GM18909 (cell line): ENCODE measurements around the gene TMEFF2.

ENCODE experiments used
- ATAC-seq: cut with Tn5 transposase; IDR thresholded peaks from one replicate; pipeline ENCODE4 v1.9.1; 2021; ENCODE audit warnings: mild to moderate bottlenecking; ENCODE audit not compliant: unreplicated experiment, poor library complexity

The TMEFF2 gene

DNA sequence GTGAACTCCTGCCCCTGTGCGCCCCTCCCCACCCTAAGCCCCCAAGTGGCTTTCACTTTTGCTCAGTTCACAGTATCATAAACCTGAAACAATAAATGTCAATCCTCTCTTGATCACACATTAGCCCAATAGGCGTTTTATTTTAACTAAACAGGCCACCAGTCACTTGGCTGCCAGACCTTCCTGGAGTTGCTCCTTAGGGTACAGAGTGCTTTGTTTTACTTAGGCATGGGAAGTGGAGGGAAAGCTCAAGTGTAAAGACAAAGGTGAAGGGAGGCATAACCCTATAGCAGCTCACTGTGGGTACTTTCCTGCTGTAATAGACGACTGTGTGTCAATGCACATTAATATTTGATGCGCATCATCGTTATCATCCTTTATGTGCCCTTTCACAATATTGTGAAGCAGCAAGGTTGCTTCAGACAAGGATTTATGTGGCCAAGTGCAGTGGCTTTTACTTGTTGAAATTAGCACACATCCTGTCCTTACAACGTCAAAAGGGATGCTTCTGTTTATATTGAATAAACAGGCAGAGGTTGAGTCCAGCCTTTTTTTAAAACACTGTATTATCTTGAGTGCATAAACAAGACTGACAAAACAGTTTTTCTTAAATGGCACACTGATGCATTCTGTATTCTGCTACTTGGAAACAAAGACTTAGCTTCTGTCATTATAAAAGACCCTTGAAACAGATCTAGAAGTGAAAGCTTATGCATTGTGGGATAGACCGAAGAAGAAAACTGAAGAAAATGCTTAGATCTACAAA, 168.5 kb downstream of the TMEFF2 start:
- ATAC-seq: no peak

DNA sequence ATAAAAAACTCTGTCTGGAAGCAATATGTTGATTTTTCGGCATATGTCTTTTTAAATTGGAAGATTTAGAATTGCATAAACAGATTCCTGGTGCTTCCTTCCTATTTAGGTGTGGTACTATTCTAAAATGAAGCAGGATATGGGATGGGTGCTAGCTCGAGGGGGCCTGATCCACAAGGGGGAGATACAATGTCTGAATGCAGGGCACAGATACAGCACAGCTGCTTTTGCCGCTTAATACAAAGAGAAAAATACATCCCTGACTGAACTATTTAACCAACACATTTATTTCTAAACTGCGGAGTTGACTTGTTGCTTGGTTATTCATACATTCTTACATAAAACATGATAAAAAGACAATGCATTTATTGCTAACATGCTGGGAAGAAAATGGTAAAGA, 169.1 kb downstream of the TMEFF2 start:
- ATAC-seq: no peak

DNA sequence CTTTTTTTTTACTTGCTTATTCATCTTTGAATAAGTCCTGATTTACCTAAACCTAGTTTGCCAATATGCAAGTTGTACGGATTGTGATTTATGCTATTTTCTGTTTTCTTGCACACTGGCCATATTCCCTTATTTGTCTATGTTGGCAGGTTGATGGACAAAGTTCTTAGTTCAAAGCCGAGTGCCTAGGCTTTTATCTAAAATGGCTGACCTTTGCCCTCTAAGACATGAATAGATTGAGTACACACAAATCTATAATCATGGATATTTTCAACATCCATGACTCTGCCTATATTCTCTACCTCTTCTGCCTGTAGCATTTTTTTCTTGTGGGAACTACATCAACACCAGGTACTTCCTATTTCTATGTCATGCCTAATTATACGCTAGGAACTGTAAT, 171.7 kb downstream of the TMEFF2 start:
- ATAC-seq: no peak

DNA sequence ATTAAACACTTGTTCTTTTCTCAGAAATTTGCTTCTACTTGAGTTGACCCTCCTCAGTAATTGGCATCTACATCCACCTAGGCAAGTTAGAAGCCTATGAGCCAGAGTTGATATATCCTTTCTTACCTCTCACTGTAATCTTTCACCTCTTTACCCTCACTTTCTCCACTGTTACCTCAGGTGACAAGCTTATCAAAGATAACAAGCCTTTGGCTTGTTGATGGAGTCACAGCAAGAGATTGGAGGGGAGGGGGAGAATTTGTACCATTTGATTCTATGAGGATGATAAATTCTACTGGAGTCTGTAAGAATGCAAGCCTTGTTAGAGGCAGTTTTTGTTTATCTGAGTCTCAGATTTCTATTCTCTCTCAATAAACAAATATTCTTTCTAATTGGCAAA, 176.9 kb downstream of the TMEFF2 start:
- ATAC-seq: no peak

DNA sequence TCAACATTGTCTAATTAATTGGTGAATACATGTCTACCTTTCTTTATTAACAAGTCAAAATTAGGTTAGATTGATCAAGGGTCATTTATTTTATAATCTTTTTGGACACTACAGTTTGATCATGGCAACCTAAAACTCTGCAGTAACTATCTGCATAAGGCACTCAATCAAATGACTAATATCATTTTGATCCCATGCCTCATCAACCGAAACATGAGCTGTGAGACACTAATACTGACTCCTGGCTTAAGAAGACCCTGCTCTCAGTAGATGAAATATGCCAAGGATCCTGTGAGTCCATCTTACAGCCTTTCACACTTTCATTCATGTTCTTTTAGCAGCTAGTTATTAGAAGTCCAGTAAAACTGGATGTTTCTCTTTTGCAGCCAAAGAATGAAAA, 178.5 kb downstream of the TMEFF2 start:
- ATAC-seq: no peak

DNA sequence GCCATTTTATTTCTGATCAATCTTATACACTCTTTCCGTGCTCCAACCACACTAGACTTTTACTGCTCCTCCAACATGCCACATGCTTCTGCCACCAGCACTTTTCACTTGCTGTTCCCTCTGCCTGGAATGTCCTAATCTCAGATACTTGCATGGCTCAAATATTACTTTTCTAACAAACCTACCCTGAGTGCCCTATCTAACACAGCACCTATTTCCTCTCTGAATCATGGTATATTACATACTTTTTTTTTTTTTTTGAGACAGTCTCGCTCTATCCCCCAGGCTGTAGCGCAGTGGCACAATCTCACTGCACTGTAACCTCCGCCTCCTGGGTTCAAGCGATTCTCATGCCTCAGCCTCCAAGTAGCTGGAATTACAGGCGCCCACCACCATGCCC, 181.5 kb downstream of the TMEFF2 start:
- no peak for ATAC-seq

DNA sequence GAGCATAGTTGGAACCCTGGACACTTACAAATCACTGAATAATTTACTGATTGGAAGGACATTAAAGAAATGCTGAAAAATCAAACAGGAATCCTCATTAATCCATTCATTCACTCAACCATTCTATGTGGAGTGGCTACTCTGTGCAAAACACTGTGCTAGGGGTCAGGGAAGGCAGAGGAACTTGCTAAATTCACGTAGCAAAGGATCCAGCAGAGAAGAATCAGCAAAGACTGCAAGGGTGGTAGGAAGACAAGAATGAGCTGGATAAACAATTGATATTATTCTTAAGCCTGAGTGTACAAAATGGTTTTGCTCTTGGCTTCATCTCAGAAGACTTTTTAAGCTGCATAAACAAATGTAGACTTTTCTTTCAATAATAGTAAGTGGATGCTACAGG, 183.5 kb downstream of the TMEFF2 start:
- ATAC-seq: no peak

DNA sequence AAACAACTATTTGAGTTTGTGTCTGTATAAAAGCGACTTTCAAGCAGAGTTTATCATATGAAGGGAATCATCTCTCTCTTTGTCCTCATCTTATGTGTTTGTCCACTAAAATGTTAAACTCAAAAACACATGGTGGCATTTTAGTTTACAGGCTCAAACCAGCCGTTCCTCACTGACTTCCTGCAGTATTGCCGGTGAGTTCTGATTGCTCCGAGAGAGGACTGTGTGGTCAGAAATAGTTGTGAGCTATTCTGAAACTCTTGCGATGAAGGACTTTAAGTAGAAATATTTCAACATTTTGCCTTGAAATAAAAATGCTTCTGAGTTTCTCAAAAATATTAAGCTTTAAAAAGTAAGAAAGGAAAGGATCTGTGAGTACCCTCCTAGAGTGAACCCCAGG, 184.7 kb downstream of the TMEFF2 start:
- ATAC-seq: no peak

DNA sequence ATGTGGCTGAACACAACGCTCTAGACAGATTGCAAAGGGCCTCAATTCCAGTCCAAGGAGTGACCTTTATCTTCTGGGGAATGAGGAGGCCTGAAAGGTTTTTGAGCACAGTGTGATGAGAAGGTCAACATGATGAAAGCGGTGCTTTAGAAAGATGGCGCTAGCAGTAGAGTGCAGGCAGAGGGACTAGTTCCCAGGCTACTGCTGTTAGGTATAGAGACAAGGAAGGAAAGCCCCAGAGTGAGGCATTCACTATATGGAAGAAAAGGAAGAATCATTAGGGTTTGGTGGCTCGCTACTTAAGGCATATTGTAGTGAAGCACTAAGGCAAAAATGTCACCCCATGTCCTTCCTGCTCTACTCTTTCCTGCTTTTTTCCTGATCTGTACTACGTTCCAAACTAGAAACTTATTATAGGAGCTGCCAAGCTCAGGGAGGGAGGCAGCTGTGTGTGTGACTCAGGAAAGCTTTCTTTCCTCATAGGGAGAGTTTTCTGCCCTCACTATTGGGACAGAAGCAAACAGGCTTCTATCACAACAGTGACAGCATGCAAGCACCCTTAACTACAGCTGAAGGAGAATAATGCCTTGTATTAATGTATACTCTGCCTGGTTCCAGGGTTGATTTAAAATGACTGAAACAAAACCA, 187.0 kb downstream of the TMEFF2 start:
- no peak for ATAC-seq

DNA sequence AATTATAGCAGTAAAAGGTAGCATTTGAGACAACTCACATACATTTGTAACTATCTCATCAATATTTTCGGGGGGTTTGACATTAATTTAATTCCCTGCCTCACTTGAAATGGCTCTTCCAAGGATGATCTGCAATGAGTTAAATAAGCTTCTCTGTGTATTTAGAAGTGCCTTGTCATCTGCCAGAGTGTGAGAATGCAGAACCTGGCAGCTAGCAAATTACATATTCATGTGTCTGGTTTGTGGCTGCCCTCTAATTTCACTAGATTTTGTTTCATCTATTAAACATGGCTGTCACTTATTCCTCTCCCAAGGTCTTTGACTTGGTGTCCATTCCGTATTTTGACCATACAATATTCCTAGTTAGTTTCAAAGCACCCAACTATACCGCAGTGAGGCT, 189.5 kb downstream of the TMEFF2 start:
- ATAC-seq: no peak

DNA sequence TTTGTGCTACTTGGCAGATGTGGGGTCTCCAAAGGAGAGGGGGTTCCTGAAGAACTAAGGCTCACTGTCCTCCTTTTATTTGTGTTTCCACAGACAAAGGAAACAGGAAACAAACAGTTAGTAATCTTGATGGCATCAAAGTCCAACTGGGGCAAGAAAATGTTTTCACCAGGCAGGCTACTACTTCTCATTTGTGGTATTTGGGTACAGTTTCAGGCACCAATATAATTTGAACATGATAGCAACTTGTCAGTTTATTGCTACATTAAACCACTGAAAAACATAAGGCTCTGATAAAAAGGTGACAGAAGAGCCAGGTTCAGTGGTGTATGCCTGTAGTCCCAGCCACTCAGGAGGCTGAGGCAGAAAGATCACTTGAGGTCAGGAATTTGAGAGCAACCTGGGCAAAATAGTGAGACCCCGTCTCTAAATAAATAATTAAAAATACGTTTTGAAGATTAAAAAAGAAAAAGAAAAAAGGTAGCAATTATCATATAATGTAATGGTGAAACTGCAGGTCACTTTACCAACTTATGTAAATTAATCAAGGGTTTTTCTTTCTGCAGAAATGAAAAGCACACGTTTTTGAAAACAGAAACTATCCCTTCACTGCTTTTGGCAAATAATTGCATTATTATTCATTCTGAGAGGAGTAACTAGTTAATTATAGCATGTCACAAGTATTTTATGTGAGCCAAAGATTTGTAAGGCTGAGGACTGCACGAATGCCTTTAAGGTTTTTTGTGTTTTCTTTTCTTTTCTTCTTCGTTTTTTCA, 190.4 kb downstream of the TMEFF2 start:
- peak; percentile 71 for ATAC-seq

DNA sequence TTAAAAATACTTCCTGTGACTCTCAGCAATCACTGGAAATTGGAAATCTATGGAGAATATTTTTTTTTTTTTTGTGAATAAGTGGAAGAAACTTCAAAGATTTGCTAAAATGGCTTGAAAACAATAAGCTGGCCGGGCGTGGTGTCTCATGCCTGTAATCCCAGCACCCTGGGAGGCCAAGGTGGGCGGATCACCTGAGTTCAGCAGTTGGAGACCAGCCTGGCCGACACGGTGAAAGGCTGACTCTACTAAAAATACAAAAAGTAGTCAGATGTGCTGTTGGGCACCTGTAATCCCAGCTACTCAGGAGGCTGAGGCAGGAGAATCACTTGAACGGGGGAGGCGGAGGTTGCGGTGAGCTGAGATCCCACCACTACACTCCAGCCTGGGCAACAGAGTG, 192.3 kb downstream of the TMEFF2 start:
- no peak for ATAC-seq

DNA sequence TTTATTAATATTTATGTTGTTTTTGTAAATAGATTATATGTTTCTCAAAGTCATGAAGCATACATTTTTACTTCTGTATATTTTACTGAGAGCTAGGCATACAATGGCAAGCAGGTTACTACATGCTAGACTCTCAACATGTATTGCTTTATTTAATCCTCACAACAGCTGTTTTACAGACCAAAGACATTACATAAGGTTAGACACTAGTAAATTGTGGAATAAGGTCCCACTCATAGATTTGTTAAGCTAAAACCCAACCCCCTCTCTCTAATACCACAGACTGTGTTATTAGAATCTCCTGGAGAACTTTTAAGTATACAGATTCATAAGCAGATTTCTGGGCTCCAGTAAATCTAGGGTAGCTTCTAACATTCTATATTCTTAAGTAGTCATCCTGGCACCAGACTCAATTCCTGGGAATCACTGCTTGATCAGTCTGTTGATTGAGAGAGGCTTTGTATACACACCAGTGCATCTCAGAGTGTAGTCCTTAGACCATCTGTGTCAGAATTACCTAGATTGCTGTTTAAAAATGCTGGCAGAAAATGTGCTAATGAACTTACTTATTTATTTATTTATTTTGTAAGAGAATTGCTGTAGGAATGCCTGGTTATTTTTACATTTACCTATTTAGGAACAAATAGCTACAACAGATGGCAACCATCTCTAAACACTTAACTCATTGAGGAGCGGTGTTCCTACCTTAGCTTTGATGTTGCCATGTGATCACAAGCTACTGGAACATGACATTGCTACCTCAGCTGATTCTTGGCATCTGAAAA, 194.3 kb downstream of the TMEFF2 start:
- ATAC-seq: no peak

DNA sequence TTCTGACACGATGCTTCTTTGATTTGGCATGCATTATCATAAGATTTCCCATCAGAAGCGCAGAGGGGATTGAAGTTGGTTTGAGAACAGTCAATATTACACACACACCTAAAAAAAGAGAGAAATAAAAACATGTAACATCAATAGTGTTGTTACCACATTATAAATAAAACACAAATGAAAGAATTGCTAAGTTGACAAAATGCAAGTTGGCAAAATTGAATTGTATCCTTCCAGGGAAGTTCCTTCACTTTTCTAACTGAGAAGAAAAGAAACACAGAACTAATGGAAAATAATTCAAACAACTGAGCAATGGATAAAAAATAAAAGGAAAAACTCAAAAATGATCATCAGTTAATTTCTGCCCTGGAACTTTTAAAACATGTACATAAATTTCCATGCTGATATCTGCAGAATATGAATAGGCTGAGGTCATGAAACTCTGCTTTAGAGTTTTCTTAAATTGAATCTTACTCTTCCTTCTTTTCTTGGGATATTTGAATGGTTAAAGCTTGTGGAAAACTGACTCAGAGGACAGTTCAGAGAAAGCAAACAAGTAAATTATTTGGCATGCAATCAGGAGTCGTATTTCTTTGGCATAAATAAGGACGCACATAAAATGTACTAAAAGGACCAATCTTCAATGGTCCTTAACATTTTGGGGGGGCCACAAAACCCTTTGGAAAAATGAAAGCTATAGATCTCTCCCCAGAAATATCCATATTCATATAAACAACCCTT, 195.5 kb downstream of the TMEFF2 start:
- ATAC-seq: no peak

DNA sequence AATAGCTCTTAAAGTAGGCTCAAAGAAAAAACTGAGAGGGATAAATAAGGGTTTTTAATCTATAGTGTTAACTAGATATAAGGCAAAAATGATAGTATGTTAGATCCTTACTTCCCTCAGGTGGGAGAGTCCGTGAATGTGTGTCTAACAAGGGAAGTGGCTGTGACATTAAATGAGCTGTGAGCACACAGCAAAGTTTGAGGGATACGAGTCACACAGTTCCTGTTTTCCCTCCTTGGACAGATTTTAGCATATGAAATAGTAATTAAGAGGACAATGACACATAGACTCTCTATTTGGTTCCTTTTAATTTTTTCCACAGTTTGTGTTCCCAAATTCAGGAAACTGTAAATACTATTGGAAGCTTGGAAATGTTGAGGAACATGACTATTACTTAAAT, 199.4 kb downstream of the TMEFF2 start:
- ATAC-seq: no peak

DNA sequence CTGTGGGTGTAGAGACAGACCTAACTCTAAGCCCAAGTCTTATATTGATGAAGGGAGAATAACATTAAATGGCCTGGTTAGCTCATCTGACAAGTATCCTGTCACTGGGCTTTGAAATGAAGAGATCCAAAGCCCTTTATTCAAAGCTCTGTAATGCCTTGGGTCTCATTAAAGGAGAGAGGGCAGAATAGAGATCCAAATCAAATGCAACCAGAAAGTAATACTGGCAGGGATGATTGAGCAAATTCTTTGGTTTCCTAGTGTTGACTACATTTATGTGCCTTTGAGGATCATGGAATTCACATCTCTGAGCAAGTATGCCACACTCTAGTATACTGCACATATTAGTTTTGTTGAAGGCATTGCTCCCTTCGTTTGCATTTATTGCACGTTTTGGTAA, 200.0 kb downstream of the TMEFF2 start:
- ATAC-seq: no peak

DNA sequence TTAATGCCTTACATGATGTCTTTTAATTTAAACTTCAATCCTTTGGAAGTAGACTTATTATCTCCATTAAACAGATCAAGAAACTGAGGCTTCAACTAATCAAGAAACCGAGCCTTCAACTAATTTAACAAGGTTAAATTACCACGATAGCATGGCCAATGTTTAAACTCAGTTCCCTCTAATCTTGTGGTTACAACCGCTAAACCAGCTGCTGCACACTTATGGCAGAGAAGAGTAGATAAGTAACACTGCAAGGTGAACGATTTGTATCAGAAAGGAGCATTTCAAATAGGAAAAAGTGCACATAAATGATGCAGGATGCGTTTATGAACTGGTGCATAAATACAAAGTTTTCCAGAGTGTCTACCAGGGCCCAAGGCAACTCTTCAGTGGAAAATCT, 203.3 kb downstream of the TMEFF2 start:
- no peak for ATAC-seq

DNA sequence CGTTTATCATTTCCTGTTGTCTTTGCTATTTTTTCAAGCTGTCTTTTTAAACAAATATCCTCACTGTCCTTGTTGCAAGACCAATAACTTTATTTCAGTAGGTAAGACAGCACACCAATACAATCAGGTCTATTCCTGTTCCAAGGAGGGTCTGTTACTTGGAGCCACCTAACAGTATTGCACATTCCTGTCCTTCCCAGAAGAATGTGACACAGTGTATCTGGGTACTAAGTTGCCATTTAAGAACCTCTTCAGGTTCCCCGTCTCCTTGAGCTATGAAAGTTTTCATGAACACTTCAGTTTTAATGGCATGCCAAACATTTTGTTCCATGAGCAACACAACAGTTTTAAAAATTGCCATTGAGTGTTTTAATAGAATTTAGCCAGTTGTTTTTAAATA, 209.0 kb downstream of the TMEFF2 start:
- ATAC-seq: no peak

DNA sequence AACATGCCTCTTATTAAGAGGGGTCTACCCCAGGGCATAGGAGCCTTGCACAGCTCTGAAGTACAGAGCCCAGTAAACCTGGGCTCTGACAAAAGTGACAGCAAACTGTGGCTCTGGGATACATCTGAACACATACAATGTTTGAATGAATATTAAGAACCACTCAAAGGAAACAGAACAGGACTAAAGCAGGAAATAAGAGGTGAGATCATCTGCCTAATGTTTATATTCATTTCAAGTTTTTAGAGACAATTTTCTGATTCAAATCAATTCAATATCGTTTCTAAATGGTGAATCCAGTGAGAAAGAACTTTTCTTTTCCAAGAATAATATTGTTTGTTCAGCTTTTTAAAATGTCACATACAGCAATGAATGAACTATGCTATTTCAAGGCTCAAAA, 211.1 kb downstream of the TMEFF2 start:
- ATAC-seq: no peak

DNA sequence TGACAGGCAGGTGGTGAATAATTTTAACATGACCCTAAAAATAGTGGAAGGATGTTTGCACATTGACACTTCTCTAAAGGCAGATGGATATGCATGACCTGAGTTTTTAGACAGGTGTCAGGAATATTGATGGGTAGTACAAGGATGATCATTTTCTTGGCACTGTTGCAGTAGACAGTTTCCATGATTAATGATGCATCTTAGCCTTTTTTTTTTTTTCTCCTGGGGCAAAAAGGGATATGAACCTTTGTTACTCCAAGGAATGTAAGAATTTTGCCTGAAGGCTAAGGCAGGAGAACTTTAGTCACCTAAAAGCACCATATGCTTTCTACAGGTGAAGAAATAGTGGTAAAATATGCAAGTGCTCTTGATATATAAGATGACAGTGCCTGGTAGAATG, 211.5 kb downstream of the TMEFF2 start:
- ATAC-seq: no peak
